HG03135 (cell line): Measurements from ENCODE around the gene GSTM3.
"Not testable (repeated sequence)": the region's sequence is repeated elsewhere in the genome, so short reads cannot be mapped to it uniquely, and the experiment has no call there.

Source experiments
- ATAC-seq: cut with Tn5 transposase; IDR thresholded peaks from one replicate; pipeline ENCODE4 v1.9.1; 2021; ENCODE audit warnings: mild to moderate bottlenecking, moderate library complexity; ENCODE audit not compliant: unreplicated experiment

GSTM3 gene

GRCh38 chr1:109708949-109709348 is 31.9 kb downstream of the GSTM3 start:
- ATAC-seq: not testable (repeated sequence)

DNA sequence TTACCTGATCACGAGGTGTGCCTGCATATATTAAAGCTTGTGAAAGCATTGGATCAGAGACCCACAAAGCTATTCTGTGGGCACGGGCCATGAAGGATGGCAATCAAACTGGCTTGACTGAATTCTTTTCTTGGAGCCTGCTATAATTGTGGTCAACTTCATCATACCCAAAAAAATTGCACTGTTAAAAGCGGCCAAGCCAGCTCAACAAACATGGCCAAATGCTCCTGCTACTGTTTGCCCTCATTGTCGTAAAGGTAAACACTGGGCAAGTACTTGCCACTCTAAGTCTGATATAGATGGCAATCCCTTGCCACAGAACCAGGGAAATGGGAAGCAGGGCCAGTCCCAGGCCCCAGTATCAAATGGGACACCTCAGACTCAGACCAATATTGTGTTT is 35.4 kb downstream of the GSTM3 start:
- ATAC-seq: no peak

- ATAC-seq: no peak
Observed at GRCh38 chr1:109704173-109704572, 36.7 kb downstream of the GSTM3 start.

- not testable (repeated sequence) for ATAC-seq
Observed at GRCh38 chr1:109702940-109703339, 37.9 kb downstream of the GSTM3 start.

- not testable (repeated sequence) for ATAC-seq
Observed at GRCh38 chr1:109697861-109698260, 43.0 kb downstream of the GSTM3 start.

- ATAC-seq: no peak
Observed at GRCh38 chr1:109697066-109697465, 43.8 kb downstream of the GSTM3 start.

- ATAC-seq: not testable (repeated sequence)
Observed at GRCh38 chr1:109695138-109695537, 45.7 kb downstream of the GSTM3 start.

GRCh38 chr1:109694400-109694799 is 46.4 kb downstream of the GSTM3 start:
- not testable (repeated sequence) for ATAC-seq

GRCh38 chr1:109691759-109692158 is 49.1 kb downstream of the GSTM3 start:
- no peak for ATAC-seq

- no peak for ATAC-seq
Observed at GRCh38 chr1:109689844-109690405, 50.9 kb downstream of the GSTM3 start.

- peak; percentile 95 for ATAC-seq
Observed at GRCh38 chr1:109687641-109688499, 53.0 kb downstream of the GSTM3 start, which contains the start of gene GSTM1. TSS of gene GSTM1 (plus strand) at chr1:109687817. CDS start at chr1:109687874, 57 bp downstream.

- ATAC-seq: not testable (repeated sequence)
Observed at GRCh38 chr1:109687109-109687508, 53.7 kb downstream of the GSTM3 start.

DNA sequence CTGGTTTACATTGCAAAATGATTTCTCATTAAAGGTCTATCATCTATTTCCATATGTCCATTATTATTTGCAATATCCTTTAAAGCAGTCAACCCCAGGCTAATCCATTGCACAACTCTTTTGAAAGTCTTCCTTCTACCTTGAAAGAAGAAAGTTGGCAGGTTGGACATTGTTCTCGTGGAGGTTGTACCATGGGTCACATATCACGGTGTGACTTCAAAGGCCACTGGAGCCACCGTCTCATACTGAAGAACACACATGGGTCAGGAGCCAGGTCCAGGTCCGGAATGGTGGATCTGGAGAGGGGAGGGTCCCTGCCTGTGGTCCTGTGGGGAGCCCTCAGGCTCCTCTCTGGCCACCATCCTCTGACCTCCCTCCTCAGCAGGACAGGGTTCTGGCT is 54.9 kb downstream of the GSTM3 start:
- ATAC-seq: not testable (repeated sequence)

- not testable (repeated sequence) for ATAC-seq
Observed at GRCh38 chr1:109685399-109685798, 55.4 kb downstream of the GSTM3 start.

GRCh38 chr1:109684777-109685176 is 56.1 kb downstream of the GSTM3 start:
- ATAC-seq: not testable (repeated sequence)
